Nephron (organoid): ENCODE measurements around the gene GATM.

Experiments
- H3K27ac Mint-ChIP-seq, 3 experiments: 2 replicates each; pipeline ENCODE4 v1.8.0; 2020; ENCODE audit warnings: mixed read lengths in 3 of 3, mild to moderate bottlenecking in 2 of 3, moderate library complexity in 1 of 3
- H3K27me3 Mint-ChIP-seq: 2 replicates; pipeline ENCODE4 v1.8.0; 2021; ENCODE audit warnings: low read depth, mild to moderate bottlenecking, moderate library complexity, mixed read lengths
- H3K36me3 Mint-ChIP-seq: 2 replicates; pipeline ENCODE4 v1.8.0; 2020; ENCODE audit warnings: low read depth, mixed read lengths
- H3K4me1 Mint-ChIP-seq: 2 replicates; pipeline ENCODE4 v1.8.0; 2020; ENCODE audit warnings: mixed read lengths
- H3K4me3 Mint-ChIP-seq, 3 experiments: 2 replicates each; pipeline ENCODE4 v1.8.0; 2020; ENCODE audit warnings: mild to moderate bottlenecking in 3 of 3, mixed read lengths in 3 of 3, moderate library complexity in 2 of 3
- H3K9me3 Mint-ChIP-seq: 2 replicates; pipeline ENCODE4 v1.8.0; 2020; ENCODE audit warnings: mixed read lengths
- CTCF ChIP-seq, 3 experiments: fragments of 200-600 bp; sonication (generic); IDR thresholded peaks; one replicate each; pipeline ENCODE4 v1.5.0; 2021; ENCODE audit warnings: antibody characterized with exemption in 3 of 3; ENCODE audit not compliant: unreplicated experiment in 3 of 3

Gene GATM

GRCh38 chr15:45337224-45337623 lies 41.1 kb downstream of the GATM start:
- TF ChIP-seq CTCF (IDR thresholded peaks at IDR 0.05; ENCODE audit: unreplicated experiment in 3 of 3): no peak
- Mint-ChIP-seq H3K27me3 (no peaks in the 10 kb centered on the region), H3K9me3 (no peaks in the 10 kb centered on the region), H3K36me3 (no peaks in the 10 kb centered on the region), H3K4me1 (peaks cover 14% of the 10 kb centered on the region), H3K27ac (no peak overlapping the region), H3K4me3 (no peak overlapping the region)

GRCh38 chr15:45333550-45333949 lies 44.8 kb downstream of the GATM start:
- no peaks in the 10 kb centered on the region for H3K27me3 Mint-ChIP-seq
- no peak for TF ChIP-seq CTCF (IDR thresholded peaks at IDR 0.05; ENCODE audit: unreplicated experiment in 3 of 3)
- no peak overlapping the region for H3K4me3 Mint-ChIP-seq
- H3K9me3 Mint-ChIP-seq: no peaks in the 10 kb centered on the region
- H3K4me1 Mint-ChIP-seq: peaks cover 21% of the 10 kb centered on the region
- H3K27ac Mint-ChIP-seq: peak overlapping the region; percentile 90 to 93 (median 91)
- no peaks in the 10 kb centered on the region for H3K36me3 Mint-ChIP-seq

- Mint-ChIP-seq H3K9me3 (no peaks in the 10 kb centered on the region), H3K27ac (peak overlapping the region; percentile 90 to 93 (median 91)), H3K4me1 (peaks cover 21% of the 10 kb centered on the region), H3K4me3 (no peak overlapping the region), H3K27me3 (no peaks in the 10 kb centered on the region), H3K36me3 (no peaks in the 10 kb centered on the region)
- no peak for TF ChIP-seq CTCF (IDR thresholded peaks at IDR 0.05; ENCODE audit: unreplicated experiment in 3 of 3)
These were observed 45.6 kb downstream of the GATM start for GRCh38 chr15:45332694-45333093.

GRCh38 chr15:45331972-45332371 lies 46.4 kb downstream of the GATM start:
- no peaks in the 10 kb centered on the region for H3K36me3 Mint-ChIP-seq
- no peaks in the 10 kb centered on the region for H3K9me3 Mint-ChIP-seq
- peak overlapping the region; percentile 90 to 91 (median 91) for H3K27ac Mint-ChIP-seq
- TF ChIP-seq CTCF (IDR thresholded peaks at IDR 0.05; ENCODE audit: unreplicated experiment in 3 of 3): no peak
- H3K27me3 Mint-ChIP-seq: no peaks in the 10 kb centered on the region
- peak overlapping the region in 2 of 3 experiments; percentile 15 to 17 for H3K4me3 Mint-ChIP-seq
- H3K4me1 Mint-ChIP-seq: peaks cover 21% of the 10 kb centered on the region

GRCh38 chr15:45328663-45329062 lies 49.7 kb downstream of the GATM start:
- TF ChIP-seq CTCF (IDR thresholded peaks at IDR 0.05; ENCODE audit: unreplicated experiment in 3 of 3): no peak
- H3K4me1 Mint-ChIP-seq: peaks cover 21% of the 10 kb centered on the region
- no peak overlapping the region for H3K27ac Mint-ChIP-seq
- H3K36me3 Mint-ChIP-seq: no peaks in the 10 kb centered on the region
- no peaks in the 10 kb centered on the region for H3K9me3 Mint-ChIP-seq
- no peak overlapping the region for H3K4me3 Mint-ChIP-seq
- peaks cover 6% of the 10 kb centered on the region for H3K27me3 Mint-ChIP-seq

- no peaks in the 10 kb centered on the region for H3K9me3 Mint-ChIP-seq
- no peak overlapping the region for H3K4me3 Mint-ChIP-seq
- H3K27ac Mint-ChIP-seq: no peak overlapping the region
- H3K36me3 Mint-ChIP-seq: no peaks in the 10 kb centered on the region
- peaks cover 6% of the 10 kb centered on the region for H3K27me3 Mint-ChIP-seq
- TF ChIP-seq CTCF (IDR thresholded peaks at IDR 0.05; ENCODE audit: unreplicated experiment in 3 of 3): no peak
- H3K4me1 Mint-ChIP-seq: peaks cover 2% of the 10 kb centered on the region
These were observed 51.6 kb downstream of the GATM start for GRCh38 chr15:45326741-45327140.
